HepG2 (cell line): Measurements from ENCODE around the gene KIAA0232.

Experiments used
- ARID2 ChIP-seq: sonication (generic); formaldehyde crosslinking; IDR thresholded peaks from 2 replicates; pipeline ENCODE4 v1.8.1; 2022; ENCODE audit warnings: mild to moderate bottlenecking, missing genetic modification reagents, borderline replicate concordance
- POLR2AphosphoS5 ChIP-seq: IDR thresholded peaks from 2 replicates; pipeline ENCODE4 v1.6.1; 2012; ENCODE audit warnings: low read depth, low read length
- PRDM15 ChIP-seq: sonication (generic); formaldehyde crosslinking; IDR thresholded peaks from 2 replicates; pipeline ENCODE4 v1.4.0; 2020; ENCODE audit warnings: missing genetic modification reagents
- ZNF121 ChIP-seq: sonication (generic); formaldehyde crosslinking; IDR thresholded peaks from 2 replicates; pipeline ENCODE4 v1.5.0; 2020; ENCODE audit warnings: mild to moderate bottlenecking, missing genetic modification reagents
- ZZZ3 ChIP-seq: sonication (generic); formaldehyde crosslinking; IDR thresholded peaks from 2 replicates; pipeline ENCODE4 v1.4.0; 2020; ENCODE audit warnings: missing genetic modification reagents, mild to moderate bottlenecking, borderline replicate concordance
- TF ChIP-seq, protein P1 (sequence below): sonication (generic); formaldehyde crosslinking; IDR thresholded peaks from 2 replicates; pipeline ENCODE4 v1.5.0; 2020; ENCODE audit warnings: mild to moderate bottlenecking, missing genetic modification reagents, moderate library complexity
- TF ChIP-seq, protein P2 (sequence below): sonication (generic); formaldehyde crosslinking; IDR thresholded peaks from 2 replicates; pipeline ENCODE4 v1.4.0; 2020; ENCODE audit warnings: missing genetic modification reagents

GRCh38 chr4:6858997-6859396 lies 76.5 kb downstream of the KIAA0232 start:
- TF ChIP-seq POLR2AphosphoS5 (no peak), PRDM15 (CRISPR knock-in tag) (no peak), ARID2 (CRISPR knock-in tag) (no peak), ZNF121 (CRISPR knock-in tag) (no peak), ZZZ3 (CRISPR knock-in tag) (no peak)
- TF ChIP-seq, protein P1, sequence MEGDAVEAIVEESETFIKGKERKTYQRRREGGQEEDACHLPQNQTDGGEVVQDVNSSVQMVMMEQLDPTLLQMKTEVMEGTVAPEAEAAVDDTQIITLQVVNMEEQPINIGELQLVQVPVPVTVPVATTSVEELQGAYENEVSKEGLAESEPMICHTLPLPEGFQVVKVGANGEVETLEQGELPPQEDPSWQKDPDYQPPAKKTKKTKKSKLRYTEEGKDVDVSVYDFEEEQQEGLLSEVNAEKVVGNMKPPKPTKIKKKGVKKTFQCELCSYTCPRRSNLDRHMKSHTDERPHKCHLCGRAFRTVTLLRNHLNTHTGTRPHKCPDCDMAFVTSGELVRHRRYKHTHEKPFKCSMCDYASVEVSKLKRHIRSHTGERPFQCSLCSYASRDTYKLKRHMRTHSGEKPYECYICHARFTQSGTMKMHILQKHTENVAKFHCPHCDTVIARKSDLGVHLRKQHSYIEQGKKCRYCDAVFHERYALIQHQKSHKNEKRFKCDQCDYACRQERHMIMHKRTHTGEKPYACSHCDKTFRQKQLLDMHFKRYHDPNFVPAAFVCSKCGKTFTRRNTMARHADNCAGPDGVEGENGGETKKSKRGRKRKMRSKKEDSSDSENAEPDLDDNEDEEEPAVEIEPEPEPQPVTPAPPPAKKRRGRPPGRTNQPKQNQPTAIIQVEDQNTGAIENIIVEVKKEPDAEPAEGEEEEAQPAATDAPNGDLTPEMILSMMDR (CRISPR knock-in tag), result no peak
- TF ChIP-seq, protein P2, sequence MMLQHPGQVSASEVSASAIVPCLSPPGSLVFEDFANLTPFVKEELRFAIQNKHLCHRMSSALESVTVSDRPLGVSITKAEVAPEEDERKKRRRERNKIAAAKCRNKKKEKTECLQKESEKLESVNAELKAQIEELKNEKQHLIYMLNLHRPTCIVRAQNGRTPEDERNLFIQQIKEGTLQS, result no peak
